Colonic mucosa (tissue), 4 donors: ENCODE data around the gene IPO13. TPM values are rescaled to one million over a fixed set of nuclear protein-coding genes. Genes with fewer than 3 reads are reported as not detected.

Experiments
- DNase-seq: peaks from one replicate; pipeline ENCODE4 v3.0.0-alpha.2; 2020
- H3K27ac ChIP-seq: fragments of 200-600 bp; one replicate; pipeline ENCODE4 v1.8.0; 2021
- H3K27me3 ChIP-seq: fragments of 200-600 bp; one replicate; pipeline ENCODE4 v1.8.0; 2021
- H3K36me3 ChIP-seq: fragments of 200-600 bp; one replicate; pipeline ENCODE4 v1.8.0; 2021
- H3K4me1 ChIP-seq: fragments of 200-600 bp; one replicate; pipeline ENCODE4 v1.8.0; 2021; ENCODE audit warnings: mild to moderate bottlenecking
- H3K4me3 ChIP-seq: fragments of 200-600 bp; one replicate; pipeline ENCODE4 v1.8.0; 2021
- H3K9ac ChIP-seq, 2 donors: one replicate each; pipeline ENCODE4 v1.7.0; 2013; ENCODE audit warnings: control low read depth in 2 of 2, low read depth in 2 of 2, low read length in 2 of 2
- H3K9me3 ChIP-seq: fragments of 200-600 bp; one replicate; pipeline ENCODE4 v1.8.0; 2021
- CTCF ChIP-seq: fragments of 200-600 bp; IDR thresholded peaks from one replicate; pipeline ENCODE4 v1.8.0; 2022; ENCODE audit warnings: antibody characterized with exemption, mild to moderate bottlenecking
- intact Hi-C: fragments of 100-400 bp; cut with DNase I; formaldehyde crosslinking; loops from one replicate; pipeline ENCODE4 v1.14.1; 2022
- total RNA-seq, 2 donors: library from RNA; stranded (reverse); fragmentation: NEBNext Ultra II Directional in 1 of 2; extraction: Animal tissue kit (Norgen Biotek cat#: 25700) in 1 of 2; gene quantifications; one replicate each; pipeline ENCODE4 v1.2.1, GENCODE V29; 2021
- donor health status: healthy.
- donor health status: DM: no; HTN: no; CAD: no.
- donor health status: DM: no; HTN: no; CAD: no.

The IPO13 gene
- total RNA-seq, 2 donors from 2014 or later, result 17.3 to 27.9 TPM

GRCh38 chr1:43954036-43954435 lies 7.3 kb downstream of the IPO13 start:
- TF ChIP-seq CTCF, result no peak
- Histone ChIP-seq H3K9ac (no peak overlapping the region), H3K4me3 (no peak overlapping the region), H3K9me3 (no peaks in the 10 kb centered on the region), H3K27ac (no peak overlapping the region), H3K36me3 (no peaks in the 10 kb centered on the region), H3K4me1 (no peaks in the 10 kb centered on the region), H3K27me3 (no peaks in the 10 kb centered on the region)
- intact Hi-C loops, result no loop called here
- DNase-seq, result no peak

GRCh38 chr1:43956234-43956633 lies 9.5 kb downstream of the IPO13 start:
- no peak overlapping the region for H3K9ac ChIP-seq
- intact Hi-C loops, result no loop called here
- no peaks in the 10 kb centered on the region for H3K36me3 ChIP-seq
- no peak overlapping the region for H3K27ac ChIP-seq
- no peak for TF ChIP-seq CTCF
- no peaks in the 10 kb centered on the region for H3K27me3 ChIP-seq
- H3K4me3 ChIP-seq, result no peak overlapping the region
- H3K9me3 ChIP-seq, result no peaks in the 10 kb centered on the region
- no peak for DNase-seq
- H3K4me1 ChIP-seq, result no peaks in the 10 kb centered on the region

- intact Hi-C loops, result no loop called here
- Histone ChIP-seq H3K27ac (no peak overlapping the region), H3K4me3 (no peak overlapping the region), H3K9ac (no peak overlapping the region), H3K9me3 (no peaks in the 10 kb centered on the region), H3K4me1 (no peaks in the 10 kb centered on the region), H3K27me3 (no peaks in the 10 kb centered on the region), H3K36me3 (no peaks in the 10 kb centered on the region)
- DNase-seq, result no peak
- no peak for TF ChIP-seq CTCF
Observed at GRCh38 chr1:43957407-43958040, 10.8 kb downstream of the IPO13 start.

- no peak for DNase-seq
- H3K9ac ChIP-seq, result no peak overlapping the region
- no peak overlapping the region for H3K4me3 ChIP-seq
- no peaks in the 10 kb centered on the region for H3K9me3 ChIP-seq
- intact Hi-C loops, result no loop called here
- H3K36me3 ChIP-seq, result no peaks in the 10 kb centered on the region
- H3K27me3 ChIP-seq, result no peaks in the 10 kb centered on the region
- no peak overlapping the region for H3K27ac ChIP-seq
- no peaks in the 10 kb centered on the region for H3K4me1 ChIP-seq
- TF ChIP-seq CTCF, result no peak
Observed at GRCh38 chr1:43958351-43959255, 11.9 kb downstream of the IPO13 start.

- no peak overlapping the region for H3K9ac ChIP-seq
- H3K27me3 ChIP-seq, result no peaks in the 10 kb centered on the region
- no peaks in the 10 kb centered on the region for H3K9me3 ChIP-seq
- no peak for TF ChIP-seq CTCF
- H3K36me3 ChIP-seq, result no peaks in the 10 kb centered on the region
- no peak overlapping the region for H3K27ac ChIP-seq
- intact Hi-C loops, result no loop called here
- H3K4me1 ChIP-seq, result no peaks in the 10 kb centered on the region
- DNase-seq, result no peak
- H3K4me3 ChIP-seq, result no peak overlapping the region
Observed at GRCh38 chr1:43960798-43961197, 14.0 kb downstream of the IPO13 start.
